GM23338 (cell line): Measurements from ENCODE around the gene RUNX1. TPM values are rescaled to one million over a fixed set of nuclear protein-coding genes. Genes with fewer than 3 reads are reported as not detected.

Source experiments
- ATAC-seq: fragments of 200-7000 bp; cut with Tn5 transposase; 3 replicates; pipeline ENCODE4 v1.9.1; 2020
- DNase-seq: peaks from one replicate; pipeline ENCODE4 v3.0.0-alpha.2; 2015; ENCODE audit warnings: low spot score
- H2AFZ ChIP-seq: fragments of 200-600 bp; sonication (generic); 2 replicates; pipeline ENCODE4 v1.8.0; 2016; ENCODE audit warnings: antibody characterized with exemption, mild to moderate bottlenecking, moderate library complexity
- H3F3A ChIP-seq: fragments of 200-600 bp; sonication (generic); replicated peaks from 2 replicates; pipeline ENCODE4 v1.8.0; 2017; ENCODE audit warnings: antibody characterized with exemption, mixed run types, low read depth
- H3K27ac ChIP-seq: fragments of 200-600 bp; sonication (generic); 2 replicates; pipeline ENCODE4 v1.6.1; 2016; ENCODE audit warnings: low read depth
- H3K27me3 ChIP-seq: fragments of 200-600 bp; sonication (generic); 2 replicates; pipeline ENCODE4 v1.8.0; 2016; ENCODE audit warnings: mild to moderate bottlenecking, mixed run types, moderate library complexity; ENCODE audit not compliant: insufficient read depth
- H3K36me3 ChIP-seq: fragments of 200-600 bp; sonication (generic); 2 replicates; pipeline ENCODE4 v1.8.0; 2016; ENCODE audit warnings: mild to moderate bottlenecking; ENCODE audit not compliant: insufficient read depth
- H3K4me1 ChIP-seq: fragments of 200-600 bp; sonication (generic); 2 replicates; pipeline ENCODE4 v1.8.0; 2016; ENCODE audit warnings: mild to moderate bottlenecking, moderate library complexity; ENCODE audit not compliant: insufficient read depth
- H3K4me2 ChIP-seq: fragments of 200-600 bp; sonication (generic); 2 replicates; pipeline ENCODE4 v1.7.1; 2017; ENCODE audit warnings: mixed run types
- H3K4me3 ChIP-seq: fragments of 200-600 bp; sonication (generic); 2 replicates; pipeline ENCODE4 v1.6.1; 2016; ENCODE audit warnings: mixed run types
- H3K79me2 ChIP-seq: fragments of 200-600 bp; sonication (generic); replicated peaks from 2 replicates; pipeline ENCODE4 v1.8.0; 2017; ENCODE audit warnings: mild to moderate bottlenecking; ENCODE audit not compliant: insufficient read depth
- H3K9me2 ChIP-seq: fragments of 200-600 bp; sonication (generic); 2 replicates; pipeline ENCODE4 v1.8.0; 2017; ENCODE audit not compliant: insufficient read depth
- H4K20me1 ChIP-seq: fragments of 200-600 bp; sonication (generic); replicated peaks from 2 replicates; pipeline ENCODE4 v1.8.0; 2017; ENCODE audit warnings: mild to moderate bottlenecking; ENCODE audit not compliant: insufficient read depth
- H3K27ac Mint-ChIP-seq: 2 replicates; pipeline ENCODE4 v1.8.0; 2020; ENCODE audit warnings: inconsistent platforms, mild to moderate bottlenecking, moderate library complexity, mixed read lengths
- H3K27me3 Mint-ChIP-seq: 3 replicates; pipeline ENCODE4 v1.8.0; 2022; ENCODE audit warnings: low read depth, mild to moderate bottlenecking, moderate library complexity, mixed read lengths, inconsistent platforms; ENCODE audit not compliant: insufficient read depth, poor library complexity
- H3K36me3 Mint-ChIP-seq: 3 replicates; pipeline ENCODE4 v1.8.0; 2021; ENCODE audit warnings: low read depth, mild to moderate bottlenecking, inconsistent platforms, moderate library complexity, mixed read lengths
- H3K4me1 Mint-ChIP-seq: 3 replicates; pipeline ENCODE4 v1.8.0; 2020; ENCODE audit warnings: mild to moderate bottlenecking, inconsistent platforms, mixed read lengths
- H3K4me3 Mint-ChIP-seq: 3 replicates; pipeline ENCODE4 v1.8.0; 2021; ENCODE audit warnings: moderate library complexity, mild to moderate bottlenecking, inconsistent platforms, mixed read lengths
- H3K9me3 Mint-ChIP-seq: 3 replicates; pipeline ENCODE4 v1.8.0; 2020; ENCODE audit warnings: moderate library complexity, mild to moderate bottlenecking, inconsistent platforms, mixed read lengths
- CREB1 ChIP-seq: fragments of 250-450 bp; sonication (Bioruptor Pico); IDR thresholded peaks from 2 replicates; pipeline ENCODE4 v1.5.0; 2020; ENCODE audit warnings: low read depth, mild to moderate bottlenecking, moderate library complexity
- CTCF ChIP-seq, 2 experiments: fragments of 200-600 bp in 1 of 2; sonication (generic) in 1 of 2; conservative IDR thresholded peaks; 2 replicates each; pipeline versions ENCODE4 v1.5.1 to v1.6.1; 2016 to 2017; ENCODE audit warnings: antibody characterized with exemption in 2 of 2, low read depth in 2 of 2, mild to moderate bottlenecking in 2 of 2, moderate library complexity in 1 of 2
- EZH2 ChIP-seq: fragments of 200-600 bp; sonication (generic); IDR thresholded peaks from one replicate; pipeline ENCODE4 v1.8.0; 2017; ENCODE audit warnings: antibody characterized with exemption, mild to moderate bottlenecking, low read depth; ENCODE audit not compliant: unreplicated experiment
- EZH2phosphoT487 ChIP-seq: fragments of 200-600 bp; sonication (generic); IDR thresholded peaks from one replicate; pipeline ENCODE4 v1.8.1; 2018; ENCODE audit warnings: antibody characterized with exemption; ENCODE audit not compliant: unreplicated experiment
- JUNB ChIP-seq: IDR thresholded peaks from one replicate; pipeline ENCODE4 v1.6.1; 2016; ENCODE audit warnings: antibody characterized with exemption; ENCODE audit not compliant: unreplicated experiment
- NANOG ChIP-seq: IDR thresholded peaks from 2 replicates; pipeline ENCODE4 v1.6.1; 2016; ENCODE audit warnings: antibody characterized with exemption, borderline replicate concordance
- POLR2AphosphoS5 ChIP-seq: IDR thresholded peaks from 2 replicates; pipeline ENCODE4 v1.6.1; 2016; ENCODE audit warnings: antibody characterized with exemption, low read depth
- ZNF114 ChIP-seq: fragments of 250-450 bp; sonication (Bioruptor Pico); IDR thresholded peaks from 2 replicates; pipeline ENCODE4 v1.5.0; 2020; ENCODE audit warnings: mild to moderate bottlenecking, moderate library complexity
- ZNF331 ChIP-seq: fragments of 250-450 bp; sonication (Bioruptor Pico); IDR thresholded peaks from 2 replicates; pipeline ENCODE4 v1.5.0; 2020; ENCODE audit warnings: low read depth, mild to moderate bottlenecking, moderate library complexity
- polyA plus RNA-seq: library from polyadenylated mRNA; unstranded; fragments of >200 nt; fragmentation: Nextera tagmentation; extraction: Ambion mirVana; gene quantifications from 2 replicates; pipeline ENCODE4 v1.2.1, GENCODE V29; 2016
- total RNA-seq: library from RNA; depleted of rRNA; stranded (reverse); fragments of >200 nt; shearing (Covaris generic); gene quantifications from 2 replicates; pipeline ENCODE4 v1.2.3, GENCODE V29; 2014
- TF ChIP-seq, protein P1 (sequence below): fragments of 250-450 bp; sonication (Bioruptor Pico); IDR thresholded peaks from 2 replicates; pipeline ENCODE4 v1.5.0; 2020; ENCODE audit warnings: mild to moderate bottlenecking, moderate library complexity
- TF ChIP-seq, protein P2 (sequence below): IDR thresholded peaks from 2 replicates; pipeline ENCODE4 v1.6.1; 2016; ENCODE audit warnings: antibody characterized with exemption

RUNX1 gene
- total and polyA plus RNA-seq, 2 experiments from 2014 or later: 0.29 to 1.1 TPM

DNA sequence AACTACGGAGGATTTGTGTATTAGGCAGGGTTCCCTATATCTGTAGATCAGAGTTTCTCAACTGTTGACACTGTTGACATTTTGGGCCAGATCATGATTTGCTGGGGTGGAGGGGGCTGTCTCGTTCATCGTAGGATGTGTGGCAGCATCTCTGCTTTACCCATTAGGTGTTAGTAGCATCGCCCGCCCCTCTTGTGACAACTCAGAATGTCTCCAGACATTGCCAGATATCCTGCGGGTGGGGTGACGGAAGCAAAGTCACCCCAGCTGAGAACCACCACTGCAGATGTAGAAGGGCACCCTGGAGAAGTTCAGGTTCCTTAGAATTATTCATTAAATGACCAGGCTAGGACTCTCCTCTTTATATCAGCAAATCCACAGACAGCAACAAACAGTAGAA, 254.4 kb downstream of the RUNX1 start:
- Histone ChIP-seq H3K36me3 (no peaks in the 10 kb centered on the region), H3K4me1 (0 out of 2 replicates have a peak, but pooled peaks cover 4% of the 10 kb centered on the region), H2AFZ (no peak overlapping the region), H3F3A (no peaks in the 10 kb centered on the region), H3K4me2 (no peak overlapping the region), H3K27ac (no peak overlapping the region), H4K20me1 (no peaks in the 10 kb centered on the region), H3K9me2 (no peaks in the 10 kb centered on the region), H3K79me2 (no peaks in the 10 kb centered on the region), H3K4me3 (no peak overlapping the region), H3K27me3 (no peaks in the 10 kb centered on the region)
- no peak overlapping the region for H3K4me3 Mint-ChIP-seq
- no peaks in the 10 kb centered on the region for H3K9me3 Mint-ChIP-seq
- H3K27me3 Mint-ChIP-seq: peaks cover 2% of the 10 kb centered on the region
- H3K4me1 Mint-ChIP-seq: peaks cover 24% of the 10 kb centered on the region; the same call in 2 of the 3 replicates
- TF ChIP-seq, protein P1, sequence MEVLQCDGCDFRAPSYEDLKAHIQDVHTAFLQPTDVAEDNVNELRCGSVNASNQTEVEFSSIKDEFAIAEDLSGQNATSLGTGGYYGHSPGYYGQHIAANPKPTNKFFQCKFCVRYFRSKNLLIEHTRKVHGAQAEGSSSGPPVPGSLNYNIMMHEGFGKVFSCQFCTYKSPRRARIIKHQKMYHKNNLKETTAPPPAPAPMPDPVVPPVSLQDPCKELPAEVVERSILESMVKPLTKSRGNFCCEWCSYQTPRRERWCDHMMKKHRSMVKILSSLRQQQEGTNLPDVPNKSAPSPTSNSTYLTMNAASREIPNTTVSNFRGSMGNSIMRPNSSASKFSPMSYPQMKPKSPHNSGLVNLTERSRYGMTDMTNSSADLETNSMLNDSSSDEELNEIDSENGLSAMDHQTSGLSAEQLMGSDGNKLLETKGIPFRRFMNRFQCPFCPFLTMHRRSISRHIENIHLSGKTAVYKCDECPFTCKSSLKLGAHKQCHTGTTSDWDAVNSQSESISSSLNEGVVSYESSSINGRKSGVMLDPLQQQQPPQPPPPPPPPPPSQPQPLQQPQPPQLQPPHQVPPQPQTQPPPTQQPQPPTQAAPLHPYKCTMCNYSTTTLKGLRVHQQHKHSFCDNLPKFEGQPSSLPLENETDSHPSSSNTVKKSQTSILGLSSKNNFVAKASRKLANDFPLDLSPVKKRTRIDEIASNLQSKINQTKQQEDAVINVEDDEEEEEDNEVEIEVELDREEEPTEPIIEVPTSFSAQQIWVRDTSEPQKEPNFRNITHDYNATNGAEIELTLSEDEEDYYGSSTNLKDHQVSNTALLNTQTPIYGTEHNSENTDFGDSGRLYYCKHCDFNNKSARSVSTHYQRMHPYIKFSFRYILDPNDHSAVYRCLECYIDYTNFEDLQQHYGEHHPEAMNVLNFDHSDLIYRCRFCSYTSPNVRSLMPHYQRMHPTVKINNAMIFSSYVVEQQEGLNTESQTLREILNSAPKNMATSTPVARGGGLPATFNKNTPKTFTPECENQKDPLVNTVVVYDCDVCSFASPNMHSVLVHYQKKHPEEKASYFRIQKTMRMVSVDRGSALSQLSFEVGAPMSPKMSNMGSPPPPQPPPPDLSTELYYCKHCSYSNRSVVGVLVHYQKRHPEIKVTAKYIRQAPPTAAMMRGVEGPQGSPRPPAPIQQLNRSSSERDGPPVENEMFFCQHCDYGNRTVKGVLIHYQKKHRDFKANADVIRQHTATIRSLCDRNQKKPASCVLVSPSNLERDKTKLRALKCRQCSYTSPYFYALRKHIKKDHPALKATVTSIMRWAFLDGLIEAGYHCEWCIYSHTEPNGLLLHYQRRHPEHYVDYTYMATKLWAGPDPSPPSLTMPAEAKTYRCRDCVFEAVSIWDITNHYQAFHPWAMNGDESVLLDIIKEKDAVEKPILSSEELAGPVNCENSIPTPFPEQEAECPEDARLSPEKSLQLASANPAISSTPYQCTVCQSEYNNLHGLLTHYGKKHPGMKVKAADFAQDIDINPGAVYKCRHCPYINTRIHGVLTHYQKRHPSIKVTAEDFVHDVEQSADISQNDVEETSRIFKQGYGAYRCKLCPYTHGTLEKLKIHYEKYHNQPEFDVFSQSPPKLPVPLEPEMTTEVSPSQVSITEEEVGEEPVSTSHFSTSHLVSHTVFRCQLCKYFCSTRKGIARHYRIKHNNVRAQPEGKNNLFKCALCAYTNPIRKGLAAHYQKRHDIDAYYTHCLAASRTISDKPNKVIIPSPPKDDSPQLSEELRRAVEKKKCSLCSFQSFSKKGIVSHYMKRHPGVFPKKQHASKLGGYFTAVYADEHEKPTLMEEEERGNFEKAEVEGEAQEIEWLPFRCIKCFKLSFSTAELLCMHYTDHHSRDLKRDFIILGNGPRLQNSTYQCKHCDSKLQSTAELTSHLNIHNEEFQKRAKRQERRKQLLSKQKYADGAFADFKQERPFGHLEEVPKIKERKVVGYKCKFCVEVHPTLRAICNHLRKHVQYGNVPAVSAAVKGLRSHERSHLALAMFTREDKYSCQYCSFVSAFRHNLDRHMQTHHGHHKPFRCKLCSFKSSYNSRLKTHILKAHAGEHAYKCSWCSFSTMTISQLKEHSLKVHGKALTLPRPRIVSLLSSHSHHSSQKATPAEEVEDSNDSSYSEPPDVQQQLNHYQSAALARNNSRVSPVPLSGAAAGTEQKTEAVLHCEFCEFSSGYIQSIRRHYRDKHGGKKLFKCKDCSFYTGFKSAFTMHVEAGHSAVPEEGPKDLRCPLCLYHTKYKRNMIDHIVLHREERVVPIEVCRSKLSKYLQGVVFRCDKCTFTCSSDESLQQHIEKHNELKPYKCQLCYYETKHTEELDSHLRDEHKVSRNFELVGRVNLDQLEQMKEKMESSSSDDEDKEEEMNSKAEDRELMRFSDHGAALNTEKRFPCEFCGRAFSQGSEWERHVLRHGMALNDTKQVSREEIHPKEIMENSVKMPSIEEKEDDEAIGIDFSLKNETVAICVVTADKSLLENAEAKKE (CRISPR knock-in tag): no peak
- TF ChIP-seq CTCF (conservative IDR thresholded peaks at IDR 0.05; ENCODE audit: low read depth in 2 of 2) (no peak), NANOG (no peak), EZH2phosphoT487 (no peak), EZH2 (no peak), ZNF114 (CRISPR knock-in tag) (no peak), CREB1 (CRISPR knock-in tag) (no peak), ZNF331 (CRISPR knock-in tag) (no peak), JUNB (no peak), POLR2AphosphoS5 (no peak)
- TF ChIP-seq, protein P2, sequence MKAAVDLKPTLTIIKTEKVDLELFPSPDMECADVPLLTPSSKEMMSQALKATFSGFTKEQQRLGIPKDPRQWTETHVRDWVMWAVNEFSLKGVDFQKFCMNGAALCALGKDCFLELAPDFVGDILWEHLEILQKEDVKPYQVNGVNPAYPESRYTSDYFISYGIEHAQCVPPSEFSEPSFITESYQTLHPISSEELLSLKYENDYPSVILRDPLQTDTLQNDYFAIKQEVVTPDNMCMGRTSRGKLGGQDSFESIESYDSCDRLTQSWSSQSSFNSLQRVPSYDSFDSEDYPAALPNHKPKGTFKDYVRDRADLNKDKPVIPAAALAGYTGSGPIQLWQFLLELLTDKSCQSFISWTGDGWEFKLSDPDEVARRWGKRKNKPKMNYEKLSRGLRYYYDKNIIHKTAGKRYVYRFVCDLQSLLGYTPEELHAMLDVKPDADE: no peak
- no peak overlapping the region for H3K27ac Mint-ChIP-seq
- H3K36me3 Mint-ChIP-seq: no peaks in the 10 kb centered on the region
- ATAC-seq: no peak
- no peak for DNase-seq
